Adipose tissue (tissue), 3 donors: ENCODE results near the gene HORMAD1. TPM values are rescaled to one million over a fixed set of nuclear protein-coding genes. Genes with fewer than 3 reads are reported as not detected.
"Not testable (repeated sequence)": the region's sequence is repeated elsewhere in the genome, so short reads cannot be mapped to it uniquely, and the experiment has no call there.

Source experiments
- H3K27ac ChIP-seq: one replicate; pipeline ENCODE4 v1.5.1; 2013; ENCODE audit warnings: low read depth, low read length
- WGBS, 3 donors: extraction: QIAGEN DNeasy Blood & Tissue Kit; methylation state at CpG; one replicate each; pipeline ENCODE4 v1.1.7; 2013; 5-methylcytosine and 5-hydroxymethylcytosine counted together
- polyA plus RNA-seq, 3 donors: library from polyadenylated mRNA; stranded (reverse); fragments of 200-250 nt; gene quantifications; one replicate each; pipeline ENCODE4 v1.2.3, GENCODE V29; 2013
- donor health status: healthy with polysubstance abuse.
- donor health status: Bipolar disorder and iron deficiency.
- donor health status: healthy.

Gene HORMAD1
- polyA plus RNA-seq, 3 donors = 0.07 TPM; not detected in 2

- WGBS, 3 donors = 73 to 93% (median 79%) methylated on average over 1 of the region's 1 CpG
- not testable (repeated sequence) for H3K27ac ChIP-seq
These were observed 11.7 kb downstream of the HORMAD1 start for GRCh38 chr1:150709031-150709430.

DNA sequence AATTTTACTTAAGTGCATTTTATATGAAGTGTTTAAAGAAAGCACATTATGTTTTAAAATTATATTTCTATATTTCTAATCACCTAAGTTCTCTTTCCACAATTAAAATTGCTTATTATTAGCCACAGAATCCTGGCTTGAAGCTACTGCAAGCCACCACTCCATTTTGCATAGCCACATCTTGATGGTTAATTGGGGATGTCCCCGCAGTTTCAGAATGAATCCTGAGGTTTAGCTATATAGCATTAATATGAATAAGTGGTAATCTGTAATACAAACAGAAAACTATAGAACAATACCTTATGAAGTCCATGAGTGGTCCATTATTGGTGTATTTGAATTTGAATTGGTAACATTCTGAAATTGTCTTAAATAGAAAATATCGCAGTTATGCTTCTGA is 12.1 kb downstream of the HORMAD1 start:
- 89 to 100% (median 94%) methylated on average over 2 of the region's 2 CpGs for WGBS, 3 donors
- no peak overlapping the region for H3K27ac ChIP-seq

GRCh38 chr1:150706091-150706490 is 14.6 kb downstream of the HORMAD1 start:
- WGBS, 3 donors = 81 to 90% (median 86%) methylated on average over 1 of the region's 1 CpG
- H3K27ac ChIP-seq = no peak overlapping the region

DNA sequence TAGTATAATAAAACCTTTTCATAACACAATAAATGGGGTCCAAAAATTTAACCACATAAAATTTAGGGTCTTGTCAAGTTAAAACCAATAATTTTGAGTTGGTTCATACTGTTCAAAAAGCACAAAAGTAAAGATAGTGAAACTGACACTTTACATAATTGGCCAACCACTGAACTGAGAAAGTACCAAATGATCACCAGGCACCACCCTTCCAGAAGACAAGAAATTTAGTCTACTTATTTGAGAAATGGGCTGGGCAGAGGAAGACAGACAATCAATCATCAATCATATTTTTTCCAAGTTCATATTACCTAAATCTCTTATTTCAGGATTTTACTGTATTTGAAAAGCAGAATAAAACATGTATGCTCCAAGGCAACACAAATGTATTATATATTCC is 17.3 kb downstream of the HORMAD1 start:
- H3K27ac ChIP-seq = no peak overlapping the region

DNA sequence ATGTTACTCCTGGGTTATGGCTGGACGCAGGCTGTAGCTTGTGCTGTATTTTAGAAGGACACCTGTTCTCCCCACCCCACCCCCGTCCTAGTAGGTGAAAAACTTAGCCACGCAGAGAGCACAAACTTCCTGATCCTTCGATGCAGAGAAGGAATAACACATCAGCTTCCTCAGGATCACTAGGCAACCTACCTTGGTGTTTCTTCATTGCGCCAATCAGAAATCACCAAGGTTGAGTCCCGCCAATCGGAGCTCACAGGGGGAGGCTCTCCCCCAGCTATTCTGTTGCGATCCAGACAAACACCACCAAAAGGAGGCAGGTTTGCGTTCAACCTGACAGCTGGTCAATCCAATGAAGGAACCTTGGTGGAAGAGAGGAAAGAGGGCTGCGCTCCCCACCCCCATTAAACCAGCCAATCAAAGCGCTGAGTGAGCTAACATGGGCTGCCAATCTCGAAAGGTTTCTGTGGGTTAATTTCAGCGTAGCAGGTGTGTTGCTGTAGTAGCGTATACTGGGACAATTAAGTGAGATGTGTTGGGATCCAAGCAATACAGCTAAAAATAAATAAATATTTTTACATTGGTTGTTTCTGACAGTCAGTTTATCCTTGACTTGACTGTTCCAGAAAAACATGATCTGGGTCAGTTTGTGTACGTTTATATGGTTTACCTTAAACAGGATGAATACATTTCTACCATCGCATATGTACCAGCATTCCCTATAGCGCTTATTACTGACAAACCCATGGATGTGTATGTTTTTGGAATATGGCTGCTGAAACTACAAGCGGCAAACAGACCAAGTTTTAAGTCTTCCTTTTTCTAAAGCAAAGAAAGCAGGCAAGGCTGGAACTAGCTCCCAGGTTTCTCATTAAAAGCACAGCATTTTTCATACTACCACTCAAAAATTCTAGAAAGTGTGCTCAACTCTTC is 23.4 kb downstream of the HORMAD1 start, which contains the start of gene GOLPH3L:
GOLPH3L (minus strand) TSS at position 160 of the 933 bp plus-strand sequence. CDS start 2,316 bp downstream, outside the sequence.
- H3K27ac ChIP-seq = no peak within 1 kb of the TSS
- WGBS, 3 donors = 1 to 2% (median 1%) methylated on average over 18 of the region's 18 CpGs

- no peak overlapping the region for H3K27ac ChIP-seq
These were observed 24.1 kb downstream of the HORMAD1 start for GRCh38 chr1:150696590-150696989.

GRCh38 chr1:150696162-150696561 is 24.5 kb downstream of the HORMAD1 start:
- 7 to 27% (median 24%) methylated on average over 1 of the region's 1 CpG for WGBS, 3 donors
- no peak overlapping the region for H3K27ac ChIP-seq

More at GRCh38 chr1:150696590-150696989, 24.1 kb downstream of the HORMAD1 start:
- 0 to 1% (median 0%) methylated on average over 6 of the region's 6 CpGs for WGBS, 3 donors

DNA sequence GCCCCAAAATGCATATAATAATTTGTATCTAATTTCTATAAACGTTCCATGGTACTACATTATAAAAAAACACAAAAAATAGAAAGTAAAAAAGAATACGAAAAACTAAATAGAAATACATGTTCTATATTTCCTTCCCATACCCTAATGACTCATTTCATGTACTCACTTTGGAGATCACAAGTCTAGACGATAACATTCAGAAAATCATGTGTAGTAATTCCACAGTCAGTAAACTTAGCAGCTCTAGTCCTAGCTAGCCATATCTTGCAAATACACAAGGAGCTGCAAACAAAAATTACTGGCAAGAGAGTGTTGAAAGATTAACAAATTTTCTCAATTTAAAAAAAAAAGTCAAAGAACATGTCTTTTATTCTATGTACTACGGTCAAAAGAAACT is 25.1 kb downstream of the HORMAD1 start:
- no peak overlapping the region for H3K27ac ChIP-seq
- WGBS, 3 donors = 42 to 84% (median 82%) methylated on average over 4 of the region's 4 CpGs

DNA sequence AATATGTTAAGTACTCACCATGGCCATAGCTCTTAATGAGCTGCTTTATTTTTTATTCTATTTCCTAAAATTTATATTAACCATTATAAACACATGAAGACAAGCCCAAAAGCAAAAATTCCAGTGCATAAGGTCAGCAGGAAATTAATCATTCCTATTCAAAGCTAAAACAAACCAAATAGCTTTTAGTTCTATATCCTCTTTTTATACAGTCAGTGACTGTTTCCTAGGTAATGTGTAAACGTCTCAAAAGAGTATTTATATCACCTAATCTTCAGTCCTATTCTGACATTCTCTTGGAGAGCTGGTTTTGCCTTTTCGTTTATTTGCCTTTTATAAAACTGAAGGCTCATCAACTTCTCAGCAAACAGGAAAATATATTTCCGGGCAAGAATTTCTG is 28.0 kb downstream of the HORMAD1 start:
- H3K27ac ChIP-seq = no peak overlapping the region
- WGBS, 3 donors = 20 to 76% (median 65%) methylated on average over 3 of the region's 3 CpGs

GRCh38 chr1:150688763-150689162 is 31.9 kb downstream of the HORMAD1 start:
- WGBS, 3 donors = 63 to 89% (median 71%) methylated on average over 1 of the region's 1 CpG
- H3K27ac ChIP-seq = no peak overlapping the region

DNA sequence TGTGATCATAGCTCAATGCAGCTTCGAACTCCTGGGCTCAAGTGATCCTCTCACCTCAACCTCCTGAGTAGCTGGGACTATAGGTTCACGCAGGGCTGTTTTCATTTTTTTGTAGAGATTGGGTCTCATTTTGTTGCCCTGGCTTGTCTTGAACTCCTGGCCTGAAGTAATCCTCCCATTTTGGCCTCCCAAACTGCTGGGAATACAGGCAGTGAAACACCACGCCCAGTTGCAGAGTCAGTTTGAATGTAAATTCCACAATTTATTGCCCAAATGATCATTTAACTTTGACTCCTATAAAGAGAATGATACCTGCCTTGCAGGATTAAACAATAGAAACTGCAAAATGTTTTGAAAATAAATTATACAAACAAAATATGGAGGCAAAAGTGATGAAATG is 34.4 kb downstream of the HORMAD1 start:
- WGBS, 3 donors = 95 to 98% (median 97%) methylated on average over 3 of the region's 3 CpGs
- no peak overlapping the region for H3K27ac ChIP-seq

GRCh38 chr1:150683914-150684313 is 36.8 kb downstream of the HORMAD1 start:
- 58 to 75% (median 73%) methylated on average over 1 of the region's 1 CpG for WGBS, 3 donors
- H3K27ac ChIP-seq = no peak overlapping the region

DNA sequence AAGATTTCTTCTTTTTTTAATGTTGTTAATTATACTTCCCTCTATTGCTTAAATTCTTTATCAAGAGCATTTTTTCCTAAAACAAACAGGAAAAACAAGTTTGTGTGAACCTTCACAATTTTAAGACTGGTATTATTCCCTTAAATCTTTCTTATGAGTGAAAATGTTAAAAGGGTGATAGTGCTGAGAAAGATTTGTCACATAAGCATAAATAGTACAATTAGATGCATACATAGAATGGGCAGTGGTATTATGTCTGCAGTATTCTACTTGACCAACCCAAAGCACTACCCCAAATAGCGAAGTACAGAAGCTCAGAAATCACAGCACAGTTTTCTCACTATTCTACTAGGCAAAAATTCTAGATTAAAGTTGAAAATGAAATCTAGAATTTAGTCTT is 41.7 kb downstream of the HORMAD1 start:
- WGBS, 3 donors = 97 to 100% (median 97%) methylated on average over 1 of the region's 1 CpG
- H3K27ac ChIP-seq = no peak overlapping the region

GRCh38 chr1:150674881-150675280 is 45.8 kb downstream of the HORMAD1 start:
- WGBS, 3 donors = 92 to 99% (median 93%) methylated on average over 4 of the region's 4 CpGs
- H3K27ac ChIP-seq = no peak overlapping the region

DNA sequence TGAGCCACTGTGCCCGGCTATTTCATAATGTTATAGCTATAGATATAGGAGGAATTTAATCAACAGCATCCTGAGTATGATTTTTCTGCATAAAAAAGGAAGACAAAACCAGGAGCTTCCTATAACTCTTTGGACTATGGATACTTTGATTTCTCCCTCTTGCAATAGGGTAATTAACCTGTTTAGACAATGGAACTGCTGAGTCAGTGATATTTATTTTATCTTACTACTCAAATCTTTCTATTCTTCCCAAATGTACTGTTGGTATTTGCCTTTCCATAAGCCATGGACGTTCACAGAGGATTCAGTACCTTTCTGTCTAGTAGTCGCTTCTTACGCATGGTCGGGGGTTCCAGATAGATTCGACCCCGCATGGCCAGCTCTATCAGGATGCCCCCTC is 57.4 kb downstream of the HORMAD1 start:
- 90 to 97% (median 93%) methylated on average over 7 of the region's 7 CpGs for WGBS, 3 donors
- no peak overlapping the region for H3K27ac ChIP-seq

DNA sequence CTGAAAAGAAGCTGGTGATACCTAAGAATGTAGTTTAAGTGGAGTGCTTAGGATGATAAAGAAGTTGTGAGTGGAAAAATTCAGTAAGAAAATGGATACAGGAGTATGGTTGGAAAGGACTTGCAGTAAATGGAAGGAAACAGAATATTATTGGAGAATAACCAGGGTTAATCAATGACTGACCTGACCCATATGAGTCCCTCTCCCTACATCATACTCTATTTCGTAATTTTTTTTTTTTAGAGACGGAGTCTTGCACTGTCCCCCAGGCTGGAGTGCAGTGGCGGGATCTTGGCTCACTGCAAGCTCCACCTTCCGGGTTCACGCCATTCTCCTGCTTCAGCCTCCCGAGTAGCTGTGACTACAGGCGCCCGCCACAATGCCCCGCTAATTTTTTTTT is 57.9 kb downstream of the HORMAD1 start:
- 93 to 95% (median 94%) methylated on average over 9 of the region's 9 CpGs for WGBS, 3 donors
- H3K27ac ChIP-seq = no peak overlapping the region

GRCh38 chr1:150661156-150661555 is 59.5 kb downstream of the HORMAD1 start:
- WGBS, 3 donors = 96 to 98% (median 98%) methylated on average over 5 of the region's 5 CpGs
- H3K27ac ChIP-seq = no peak overlapping the region

DNA sequence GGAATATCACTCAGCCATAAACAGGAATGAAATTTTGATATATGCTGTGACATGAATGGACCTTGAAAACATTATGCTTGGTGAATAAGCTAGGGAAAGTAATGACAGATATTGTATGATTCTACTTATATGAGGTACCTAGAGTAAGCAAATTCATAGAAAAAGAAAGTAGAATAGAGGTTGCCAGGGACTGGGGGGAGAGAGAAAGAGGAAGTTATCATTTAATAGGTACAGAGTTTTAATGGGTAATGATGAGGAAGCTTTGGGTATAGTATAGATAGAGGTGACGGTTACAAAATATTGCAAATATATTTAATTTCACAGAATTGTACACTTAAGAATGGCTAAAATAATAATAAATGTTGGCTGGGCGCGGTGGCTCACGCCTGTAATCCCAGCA is 60.1 kb downstream of the HORMAD1 start:
- H3K27ac ChIP-seq = no peak overlapping the region

GRCh38 chr1:150657064-150657463 is 63.6 kb downstream of the HORMAD1 start:
- not testable (repeated sequence) for H3K27ac ChIP-seq
- 82 to 88% (median 87%) methylated on average over 4 of the region's 4 CpGs for WGBS, 3 donors

More for the DNA sequence above, 60.1 kb downstream of the HORMAD1 start:
- 86 to 99% (median 98%) methylated on average over 4 of the region's 4 CpGs for WGBS, 3 donors

GRCh38 chr1:150654635-150655034 is 66.1 kb downstream of the HORMAD1 start:
- H3K27ac ChIP-seq = not testable (repeated sequence)
- 42 to 97% (median 91%) methylated on average over 10 of the region's 10 CpGs for WGBS, 3 donors
